ENCODE results near the gene CNIH4. TPM values are rescaled to one million over a fixed set of nuclear protein-coding genes. Genes with fewer than 3 reads are reported as not detected.
"Not testable (repeated sequence)": the region's sequence is repeated elsewhere in the genome, so short reads cannot be mapped to it uniquely, and the experiment has no call there.

CNIH4 gene
- total RNA-seq: 10 to 100 TPM; 31.0 to 55.5 TPM

DNA sequence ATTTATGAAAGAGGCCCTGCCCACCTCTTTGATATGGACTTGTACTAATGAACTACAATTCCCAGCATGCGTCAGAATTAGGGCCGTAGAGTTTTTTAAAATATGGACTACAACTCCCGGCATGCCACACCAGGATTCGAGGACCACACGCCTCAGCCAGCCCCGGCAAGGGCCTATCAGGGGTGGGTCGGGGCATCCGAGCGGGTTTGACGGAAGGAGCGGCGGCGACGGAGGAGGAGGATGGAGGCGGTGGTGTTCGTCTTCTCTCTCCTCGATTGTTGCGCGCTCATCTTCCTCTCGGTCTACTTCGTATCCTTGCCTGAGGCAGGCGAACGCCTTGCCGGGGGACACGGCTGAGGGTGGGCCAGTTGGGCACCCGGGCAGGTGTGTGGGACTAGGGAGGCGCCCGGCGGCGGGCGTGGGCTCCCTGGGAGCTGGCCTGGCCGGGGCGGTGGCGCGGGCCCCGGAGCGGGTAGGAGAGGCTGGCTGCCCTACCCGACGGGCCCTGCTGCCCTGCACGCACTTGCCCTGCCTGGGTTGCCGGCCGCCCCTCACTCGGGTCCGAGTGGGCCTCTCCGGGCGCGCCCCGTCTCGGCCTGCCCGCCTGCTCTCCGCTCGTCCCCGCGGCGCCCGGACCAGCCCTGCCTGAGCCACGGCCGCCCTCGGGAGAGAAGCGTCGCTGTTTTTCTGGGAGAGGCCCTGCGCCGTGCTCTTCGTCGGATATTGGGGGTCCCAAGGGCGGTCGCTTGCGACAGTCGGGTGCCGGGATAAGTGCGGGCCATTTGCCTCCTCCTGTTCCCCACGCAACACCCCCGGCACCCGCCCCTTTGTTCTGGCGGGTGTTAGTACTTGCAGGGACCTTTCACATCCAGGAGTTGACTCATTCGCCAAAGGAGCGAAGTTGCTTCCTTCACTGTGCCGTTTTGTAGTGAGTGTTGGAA, at the start of gene CNIH4:
CNIH4 (plus strand) TSS at position 195 of the 941 bp plus-strand sequence; CDS start at position 241, 46 bp downstream.
- H3K27me3 ChIP-seq (replicated peaks; ENCODE audit: insufficient read depth): no peaks in the 10 kb centered on the region
- peak within 1 kb of the TSS; percentile 91 for H3K4me3 ChIP-seq
- peak within 1 kb of the TSS; percentile 82 to 92 for H3K27ac ChIP-seq
- peak; percentile 84 for DNase-seq (ENCODE audit: low spot score)
- no peaks in the 10 kb centered on the region for H3K36me3 ChIP-seq
- TF ChIP-seq, protein P1, sequence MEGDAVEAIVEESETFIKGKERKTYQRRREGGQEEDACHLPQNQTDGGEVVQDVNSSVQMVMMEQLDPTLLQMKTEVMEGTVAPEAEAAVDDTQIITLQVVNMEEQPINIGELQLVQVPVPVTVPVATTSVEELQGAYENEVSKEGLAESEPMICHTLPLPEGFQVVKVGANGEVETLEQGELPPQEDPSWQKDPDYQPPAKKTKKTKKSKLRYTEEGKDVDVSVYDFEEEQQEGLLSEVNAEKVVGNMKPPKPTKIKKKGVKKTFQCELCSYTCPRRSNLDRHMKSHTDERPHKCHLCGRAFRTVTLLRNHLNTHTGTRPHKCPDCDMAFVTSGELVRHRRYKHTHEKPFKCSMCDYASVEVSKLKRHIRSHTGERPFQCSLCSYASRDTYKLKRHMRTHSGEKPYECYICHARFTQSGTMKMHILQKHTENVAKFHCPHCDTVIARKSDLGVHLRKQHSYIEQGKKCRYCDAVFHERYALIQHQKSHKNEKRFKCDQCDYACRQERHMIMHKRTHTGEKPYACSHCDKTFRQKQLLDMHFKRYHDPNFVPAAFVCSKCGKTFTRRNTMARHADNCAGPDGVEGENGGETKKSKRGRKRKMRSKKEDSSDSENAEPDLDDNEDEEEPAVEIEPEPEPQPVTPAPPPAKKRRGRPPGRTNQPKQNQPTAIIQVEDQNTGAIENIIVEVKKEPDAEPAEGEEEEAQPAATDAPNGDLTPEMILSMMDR (IDR thresholded peaks at IDR 0.05): no peak
- H3K4me1 ChIP-seq (ENCODE audit: control insufficient read depth in 1 of 2, low read depth in 2 of 2): peaks cover 9 to 27% of the 10 kb centered on the region in 2 donors
- H3K9me3 ChIP-seq: no peaks in the 10 kb centered on the region
- peak; percentile 98 for ATAC-seq (ENCODE audit: insufficient number of reproducible peaks, low FRiP score, low read depth)

DNA sequence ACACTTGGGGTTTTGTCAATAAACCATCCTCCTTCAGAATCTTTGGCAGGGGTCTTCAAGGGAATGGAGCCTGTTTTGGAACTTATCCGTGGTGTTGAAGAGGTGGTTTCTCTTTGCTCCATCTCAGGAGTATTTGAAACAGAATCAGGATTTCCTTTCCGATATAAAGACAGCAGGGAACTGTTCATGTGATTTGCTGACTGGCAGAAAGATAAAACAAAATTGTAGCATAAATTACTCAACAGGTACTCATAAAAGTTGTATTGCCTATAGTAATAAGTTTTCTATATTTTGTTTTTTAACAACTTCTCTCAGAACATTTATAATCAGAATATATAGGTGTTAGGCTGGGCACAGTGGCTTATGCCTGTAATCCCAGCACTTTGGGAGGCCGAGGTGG, 48.6 kb upstream of the CNIH4 start:
- Histone ChIP-seq H3K4me1 (ENCODE audit: control insufficient read depth in 1 of 2, low read depth in 2 of 2) (no peaks in the 10 kb centered on the region), H3K9me3 (no peaks in the 10 kb centered on the region), H3K27ac (no peak overlapping the region), H3K4me3 (no peak overlapping the region), H3K36me3 (peaks cover 33% of the 10 kb centered on the region), H3K27me3 (replicated peaks; ENCODE audit: insufficient read depth) (no peaks in the 10 kb centered on the region)
- ATAC-seq (ENCODE audit: insufficient number of reproducible peaks, low FRiP score, low read depth): no peak
- DNase-seq (ENCODE audit: low spot score): no peak
- TF ChIP-seq, protein P1 (IDR thresholded peaks at IDR 0.05): no peak

DNA sequence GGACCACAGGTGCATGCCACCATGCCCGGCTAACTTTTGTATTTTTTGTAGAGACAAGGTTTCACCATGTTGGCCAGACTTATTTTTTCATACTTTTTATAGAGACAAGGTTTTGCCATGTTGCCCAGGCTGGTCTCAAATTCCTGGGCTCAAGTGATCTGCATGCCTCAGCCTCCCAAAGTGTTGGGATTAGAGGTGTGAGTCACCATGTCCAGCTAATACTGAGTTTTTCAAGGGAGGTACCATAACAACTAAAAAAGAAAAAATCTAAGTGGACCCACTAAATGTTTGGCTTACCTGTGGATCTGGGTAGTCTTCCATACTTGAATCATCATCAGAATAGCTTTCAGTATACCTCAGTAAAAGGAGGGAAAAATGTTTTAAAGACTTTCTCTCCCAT, 45.2 kb upstream of the CNIH4 start:
- ATAC-seq (ENCODE audit: insufficient number of reproducible peaks, low FRiP score, low read depth): not testable (repeated sequence)
- H3K36me3 ChIP-seq: peaks cover 16% of the 10 kb centered on the region

DNA sequence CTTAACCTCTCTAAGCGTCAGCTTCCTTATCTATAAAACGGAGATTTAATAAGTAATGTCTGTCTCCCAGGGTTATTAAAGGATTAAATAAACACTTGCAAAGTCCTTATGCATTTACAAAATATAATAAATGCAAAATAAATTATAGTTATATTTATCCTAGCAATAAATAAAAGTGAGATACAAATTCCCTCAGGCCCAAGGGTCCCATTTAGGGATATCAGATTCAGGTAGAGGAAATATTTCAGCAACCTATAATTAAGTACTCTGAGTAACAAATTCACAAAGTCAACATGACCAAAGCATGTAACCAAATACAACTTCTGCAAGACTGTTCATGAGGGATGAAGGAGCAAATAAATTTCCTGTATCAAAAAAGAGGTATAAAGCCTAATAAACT, 44.7 kb upstream of the CNIH4 start:
- ATAC-seq (ENCODE audit: insufficient number of reproducible peaks, low FRiP score, low read depth) (no peak), DNase-seq (ENCODE audit: low spot score) (no peak)
- Histone ChIP-seq H3K9me3 (no peaks in the 10 kb centered on the region), H3K4me1 (ENCODE audit: control insufficient read depth in 1 of 2, low read depth in 2 of 2) (no peaks in the 10 kb centered on the region), H3K4me3 (no peak overlapping the region), H3K27ac (no peak overlapping the region), H3K27me3 (replicated peaks; ENCODE audit: insufficient read depth) (no peaks in the 10 kb centered on the region), H3K36me3 (peaks cover 14% of the 10 kb centered on the region)
- TF ChIP-seq, protein P1 (IDR thresholded peaks at IDR 0.05): no peak

More for the DNA sequence above, 45.2 kb upstream of the CNIH4 start:
- not testable (repeated sequence) for DNase-seq (ENCODE audit: low spot score); H3K9me3 ChIP-seq; H3K27me3 ChIP-seq (replicated peaks; ENCODE audit: insufficient read depth); H3K4me1 ChIP-seq (ENCODE audit: control insufficient read depth in 1 of 2, low read depth in 2 of 2); H3K27ac ChIP-seq; H3K4me3 ChIP-seq

DNA sequence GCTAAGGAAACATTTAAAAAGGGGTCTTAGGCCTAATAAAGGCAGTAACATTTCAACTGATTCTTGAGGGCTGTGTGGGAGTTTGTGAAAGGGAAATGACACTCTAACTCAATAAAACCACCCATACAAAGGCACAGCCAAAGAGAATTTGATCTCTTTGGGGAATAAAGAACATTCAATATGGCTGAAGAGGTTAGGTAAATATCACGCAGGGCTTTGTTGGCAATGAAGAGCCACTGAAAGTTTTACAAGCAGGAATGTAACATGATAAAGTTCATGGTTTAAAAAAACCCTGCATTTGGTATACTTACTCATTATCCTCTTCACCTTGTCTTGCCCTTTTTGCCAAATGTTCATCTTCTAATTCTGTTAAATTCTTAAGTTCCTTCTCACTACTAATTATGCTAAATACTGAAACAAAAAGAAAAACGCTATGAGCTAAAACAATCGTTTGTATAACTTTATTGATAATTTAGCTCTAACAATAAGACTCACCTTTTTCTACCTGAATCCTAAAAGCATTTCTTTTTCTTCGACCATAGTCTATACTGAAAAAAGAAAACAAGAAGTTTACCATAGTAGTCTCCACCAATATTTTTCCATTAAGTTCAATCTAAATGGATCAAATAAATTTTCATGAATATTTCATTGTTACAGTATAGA, 39.2 kb upstream of the CNIH4 start:
- no peak overlapping the region for H3K4me3 ChIP-seq
- no peak overlapping the region for H3K27ac ChIP-seq
- peaks cover 12% of the 10 kb centered on the region for H3K36me3 ChIP-seq
- no peaks in the 10 kb centered on the region for H3K4me1 ChIP-seq (ENCODE audit: control insufficient read depth in 1 of 2, low read depth in 2 of 2)
- no peaks in the 10 kb centered on the region for H3K27me3 ChIP-seq (replicated peaks; ENCODE audit: insufficient read depth)
- no peak for DNase-seq (ENCODE audit: low spot score)
- no peaks in the 10 kb centered on the region for H3K9me3 ChIP-seq
- TF ChIP-seq, protein P1 (IDR thresholded peaks at IDR 0.05): no peak
- ATAC-seq (ENCODE audit: insufficient number of reproducible peaks, low FRiP score, low read depth): no peak

Data from thoracic aorta (tissue), 2 donors.